GM23338 (cell line): Measurements from ENCODE around the gene DBH. TPM values are rescaled to one million over a fixed set of nuclear protein-coding genes. Genes with fewer than 3 reads are reported as not detected.

Experiments used
- ATAC-seq: fragments of 200-7000 bp; cut with Tn5 transposase; 3 replicates; pipeline ENCODE4 v1.9.1; 2020
- DNase-seq: peaks from one replicate; pipeline ENCODE4 v3.0.0-alpha.2; 2015; ENCODE audit warnings: low spot score
- H2AFZ ChIP-seq: fragments of 200-600 bp; sonication (generic); 2 replicates; pipeline ENCODE4 v1.8.0; 2016; ENCODE audit warnings: antibody characterized with exemption, mild to moderate bottlenecking, moderate library complexity
- H3F3A ChIP-seq: fragments of 200-600 bp; sonication (generic); replicated peaks from 2 replicates; pipeline ENCODE4 v1.8.0; 2017; ENCODE audit warnings: antibody characterized with exemption, mixed run types, low read depth
- H3K27ac ChIP-seq: fragments of 200-600 bp; sonication (generic); 2 replicates; pipeline ENCODE4 v1.6.1; 2016; ENCODE audit warnings: low read depth
- H3K27me3 ChIP-seq: fragments of 200-600 bp; sonication (generic); 2 replicates; pipeline ENCODE4 v1.8.0; 2016; ENCODE audit warnings: mild to moderate bottlenecking, mixed run types, moderate library complexity; ENCODE audit not compliant: insufficient read depth
- H3K36me3 ChIP-seq: fragments of 200-600 bp; sonication (generic); 2 replicates; pipeline ENCODE4 v1.8.0; 2016; ENCODE audit warnings: mild to moderate bottlenecking; ENCODE audit not compliant: insufficient read depth
- H3K4me1 ChIP-seq: fragments of 200-600 bp; sonication (generic); 2 replicates; pipeline ENCODE4 v1.8.0; 2016; ENCODE audit warnings: mild to moderate bottlenecking, moderate library complexity; ENCODE audit not compliant: insufficient read depth
- H3K4me2 ChIP-seq: fragments of 200-600 bp; sonication (generic); 2 replicates; pipeline ENCODE4 v1.7.1; 2017; ENCODE audit warnings: mixed run types
- H3K4me3 ChIP-seq: fragments of 200-600 bp; sonication (generic); 2 replicates; pipeline ENCODE4 v1.6.1; 2016; ENCODE audit warnings: mixed run types
- H3K79me2 ChIP-seq: fragments of 200-600 bp; sonication (generic); replicated peaks from 2 replicates; pipeline ENCODE4 v1.8.0; 2017; ENCODE audit warnings: mild to moderate bottlenecking; ENCODE audit not compliant: insufficient read depth
- H3K9me2 ChIP-seq: fragments of 200-600 bp; sonication (generic); 2 replicates; pipeline ENCODE4 v1.8.0; 2017; ENCODE audit not compliant: insufficient read depth
- H4K20me1 ChIP-seq: fragments of 200-600 bp; sonication (generic); replicated peaks from 2 replicates; pipeline ENCODE4 v1.8.0; 2017; ENCODE audit warnings: mild to moderate bottlenecking; ENCODE audit not compliant: insufficient read depth
- H3K27ac Mint-ChIP-seq: 2 replicates; pipeline ENCODE4 v1.8.0; 2020; ENCODE audit warnings: inconsistent platforms, mild to moderate bottlenecking, moderate library complexity, mixed read lengths
- H3K27me3 Mint-ChIP-seq: 3 replicates; pipeline ENCODE4 v1.8.0; 2022; ENCODE audit warnings: low read depth, mild to moderate bottlenecking, moderate library complexity, mixed read lengths, inconsistent platforms; ENCODE audit not compliant: insufficient read depth, poor library complexity
- H3K36me3 Mint-ChIP-seq: 3 replicates; pipeline ENCODE4 v1.8.0; 2021; ENCODE audit warnings: low read depth, mild to moderate bottlenecking, inconsistent platforms, moderate library complexity, mixed read lengths
- H3K4me1 Mint-ChIP-seq: 3 replicates; pipeline ENCODE4 v1.8.0; 2020; ENCODE audit warnings: mild to moderate bottlenecking, inconsistent platforms, mixed read lengths
- H3K4me3 Mint-ChIP-seq: 3 replicates; pipeline ENCODE4 v1.8.0; 2021; ENCODE audit warnings: moderate library complexity, mild to moderate bottlenecking, inconsistent platforms, mixed read lengths
- H3K9me3 Mint-ChIP-seq: 3 replicates; pipeline ENCODE4 v1.8.0; 2020; ENCODE audit warnings: moderate library complexity, mild to moderate bottlenecking, inconsistent platforms, mixed read lengths
- CREB1 ChIP-seq: fragments of 250-450 bp; sonication (Bioruptor Pico); IDR thresholded peaks from 2 replicates; pipeline ENCODE4 v1.5.0; 2020; ENCODE audit warnings: low read depth, mild to moderate bottlenecking, moderate library complexity
- EZH2 ChIP-seq: fragments of 200-600 bp; sonication (generic); IDR thresholded peaks from one replicate; pipeline ENCODE4 v1.8.0; 2017; ENCODE audit warnings: antibody characterized with exemption, mild to moderate bottlenecking, low read depth; ENCODE audit not compliant: unreplicated experiment
- EZH2phosphoT487 ChIP-seq: fragments of 200-600 bp; sonication (generic); IDR thresholded peaks from one replicate; pipeline ENCODE4 v1.8.1; 2018; ENCODE audit warnings: antibody characterized with exemption; ENCODE audit not compliant: unreplicated experiment
- JUNB ChIP-seq: IDR thresholded peaks from one replicate; pipeline ENCODE4 v1.6.1; 2016; ENCODE audit warnings: antibody characterized with exemption; ENCODE audit not compliant: unreplicated experiment
- NANOG ChIP-seq: IDR thresholded peaks from 2 replicates; pipeline ENCODE4 v1.6.1; 2016; ENCODE audit warnings: antibody characterized with exemption, borderline replicate concordance
- STAT1 ChIP-seq: IDR thresholded peaks from one replicate; pipeline ENCODE4 v1.6.1; 2016; ENCODE audit warnings: antibody characterized with exemption; ENCODE audit not compliant: unreplicated experiment
- ZNF114 ChIP-seq: fragments of 250-450 bp; sonication (Bioruptor Pico); IDR thresholded peaks from 2 replicates; pipeline ENCODE4 v1.5.0; 2020; ENCODE audit warnings: mild to moderate bottlenecking, moderate library complexity
- polyA plus RNA-seq: library from polyadenylated mRNA; unstranded; fragments of >200 nt; fragmentation: Nextera tagmentation; extraction: Ambion mirVana; gene quantifications from 2 replicates; pipeline ENCODE4 v1.2.1, GENCODE V29; 2016
- total RNA-seq: library from RNA; depleted of rRNA; stranded (reverse); fragments of >200 nt; shearing (Covaris generic); gene quantifications from 2 replicates; pipeline ENCODE4 v1.2.3, GENCODE V29; 2014
- TF ChIP-seq, protein P1 (sequence below): fragments of 250-450 bp; sonication (Bioruptor Pico); IDR thresholded peaks from 2 replicates; pipeline ENCODE4 v1.5.0; 2020; ENCODE audit warnings: mild to moderate bottlenecking, moderate library complexity
- TF ChIP-seq, protein P2 (sequence below), 2 experiments: fragments of 200-600 bp in 1 of 2; sonication (generic) in 1 of 2; conservative IDR thresholded peaks; 2 replicates each; pipeline versions ENCODE4 v1.5.1 to v1.6.1; 2016 to 2017; ENCODE audit warnings: antibody characterized with exemption in 2 of 2, low read depth in 2 of 2, mild to moderate bottlenecking in 2 of 2, moderate library complexity in 1 of 2

Gene DBH
- total and polyA plus RNA-seq, 2 experiments from 2014 or later: 0.08 to 0.24 TPM

DNA sequence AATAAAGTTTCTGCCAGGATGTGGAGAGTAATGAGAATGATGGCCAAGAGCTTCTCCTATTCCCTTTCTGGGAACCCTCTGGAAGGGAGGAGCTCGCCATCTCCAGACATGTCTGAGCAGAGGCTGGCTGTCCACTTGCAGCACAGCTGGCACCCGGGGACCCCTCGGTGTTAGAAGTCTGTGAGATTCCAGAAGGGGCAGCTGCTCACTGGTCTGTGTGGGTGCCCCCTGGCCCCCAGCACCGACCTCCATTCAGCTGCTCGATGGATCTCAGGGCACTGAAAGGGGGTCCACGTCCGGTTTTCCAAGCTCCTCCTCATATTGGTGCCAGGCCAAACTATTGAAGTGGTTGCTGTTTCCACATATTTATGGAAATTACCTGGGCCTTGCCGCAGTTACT lies 23.3 kb upstream of the DBH start:
- Histone ChIP-seq H3K4me1 (no peaks in the 10 kb centered on the region; the same call in 1 of the 2 replicates), H4K20me1 (no peaks in the 10 kb centered on the region), H3K4me2 (no peak overlapping the region), H3K27me3 (peaks cover 10% of the 10 kb centered on the region), H3K9me2 (no peaks in the 10 kb centered on the region), H3K36me3 (no peaks in the 10 kb centered on the region), H3K27ac (no peak overlapping the region), H3F3A (no peaks in the 10 kb centered on the region), H3K79me2 (no peaks in the 10 kb centered on the region), H2AFZ (no peak overlapping the region), H3K4me3 (no peak overlapping the region)
- no peaks in the 10 kb centered on the region for H3K9me3 Mint-ChIP-seq
- H3K27me3 Mint-ChIP-seq: peaks cover 19% of the 10 kb centered on the region
- H3K27ac Mint-ChIP-seq: no peak overlapping the region
- no peaks in the 10 kb centered on the region for H3K36me3 Mint-ChIP-seq
- H3K4me3 Mint-ChIP-seq: no peak overlapping the region
- TF ChIP-seq EZH2 (no peak), JUNB (no peak)
- ATAC-seq (no peak), DNase-seq (no peak)
- peaks cover 12% of the 10 kb centered on the region for H3K4me1 Mint-ChIP-seq

DNA sequence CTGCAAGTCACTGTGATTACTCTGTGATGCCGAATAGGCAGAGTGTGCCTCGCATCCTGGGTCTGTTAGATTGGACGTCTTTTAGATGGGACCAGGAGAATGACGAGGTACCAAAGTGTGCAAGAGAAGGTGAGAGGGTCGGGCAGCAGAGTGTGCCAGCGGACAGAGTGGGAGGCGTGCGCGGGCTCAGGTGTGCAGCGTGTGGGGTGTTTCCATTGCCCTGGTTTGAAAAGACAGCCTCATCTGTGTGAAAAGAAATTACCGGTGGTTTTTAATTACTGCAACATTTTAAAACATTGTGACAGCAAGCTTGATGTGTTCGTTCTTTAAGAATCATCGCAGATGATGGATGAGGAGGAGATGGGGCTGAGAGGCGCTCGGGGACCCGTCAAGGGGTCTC lies 22.7 kb upstream of the DBH start:
- Histone ChIP-seq H3F3A (no peaks in the 10 kb centered on the region), H3K27ac (no peak overlapping the region), H3K36me3 (no peaks in the 10 kb centered on the region), H3K9me2 (no peaks in the 10 kb centered on the region), H2AFZ (no peak overlapping the region), H3K27me3 (peaks cover 4% of the 10 kb centered on the region), H3K4me1 (no peaks in the 10 kb centered on the region; the same call in 1 of the 2 replicates), H3K79me2 (no peaks in the 10 kb centered on the region), H4K20me1 (no peaks in the 10 kb centered on the region), H3K4me3 (no peak overlapping the region), H3K4me2 (no peak overlapping the region)
- no peak for TF ChIP-seq NANOG
- Mint-ChIP-seq H3K27me3 (peaks cover 14% of the 10 kb centered on the region), H3K4me1 (peaks cover 12% of the 10 kb centered on the region), H3K36me3 (no peaks in the 10 kb centered on the region), H3K27ac (no peak overlapping the region), H3K9me3 (no peaks in the 10 kb centered on the region), H3K4me3 (no peak overlapping the region)
- ATAC-seq (no peak), DNase-seq (no peak)

DNA sequence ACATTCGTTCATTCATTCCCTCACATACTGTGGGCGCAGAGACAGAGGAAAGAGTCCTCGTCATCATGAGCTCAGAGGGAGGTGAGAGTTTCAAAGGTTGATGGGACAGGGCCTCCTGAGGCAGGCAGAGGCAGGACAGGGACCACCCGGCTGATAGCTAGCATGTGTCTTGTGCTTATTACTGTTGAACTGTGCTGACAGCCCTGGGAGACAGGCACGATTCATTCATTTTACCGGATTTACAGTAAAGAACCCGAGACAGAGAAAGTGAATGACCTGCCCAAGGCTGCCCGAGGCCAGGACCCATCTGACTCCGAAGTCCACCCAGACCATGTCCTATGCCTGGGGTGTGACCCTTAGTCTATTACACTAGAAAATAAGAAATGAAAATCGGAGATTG lies 22.1 kb upstream of the DBH start:
- no peak overlapping the region for H3K27ac ChIP-seq
- H3K27ac Mint-ChIP-seq: no peak overlapping the region
- no peak overlapping the region for H3K4me2 ChIP-seq
- H3K4me3 ChIP-seq: no peak overlapping the region
- H3K79me2 ChIP-seq: no peaks in the 10 kb centered on the region
- H3K4me3 Mint-ChIP-seq: no peak overlapping the region
- no peaks in the 10 kb centered on the region for H3K36me3 Mint-ChIP-seq
- peaks cover 14% of the 10 kb centered on the region for H3K27me3 Mint-ChIP-seq
- no peak for DNase-seq
- H3K27me3 ChIP-seq: no peaks in the 10 kb centered on the region
- H3K4me1 Mint-ChIP-seq: peaks cover 12% of the 10 kb centered on the region
- H3K9me2 ChIP-seq: no peaks in the 10 kb centered on the region
- H3K9me3 Mint-ChIP-seq: no peaks in the 10 kb centered on the region
- no peak overlapping the region for H2AFZ ChIP-seq
- no peaks in the 10 kb centered on the region for H4K20me1 ChIP-seq
- ATAC-seq: no peak
- no peaks in the 10 kb centered on the region for H3F3A ChIP-seq
- H3K36me3 ChIP-seq: no peaks in the 10 kb centered on the region
- H3K4me1 ChIP-seq: no peaks in the 10 kb centered on the region; the same call in 1 of the 2 replicates
- TF ChIP-seq EZH2phosphoT487: no peak
- no peak for TF ChIP-seq ZNF114
- TF ChIP-seq, protein P1, sequence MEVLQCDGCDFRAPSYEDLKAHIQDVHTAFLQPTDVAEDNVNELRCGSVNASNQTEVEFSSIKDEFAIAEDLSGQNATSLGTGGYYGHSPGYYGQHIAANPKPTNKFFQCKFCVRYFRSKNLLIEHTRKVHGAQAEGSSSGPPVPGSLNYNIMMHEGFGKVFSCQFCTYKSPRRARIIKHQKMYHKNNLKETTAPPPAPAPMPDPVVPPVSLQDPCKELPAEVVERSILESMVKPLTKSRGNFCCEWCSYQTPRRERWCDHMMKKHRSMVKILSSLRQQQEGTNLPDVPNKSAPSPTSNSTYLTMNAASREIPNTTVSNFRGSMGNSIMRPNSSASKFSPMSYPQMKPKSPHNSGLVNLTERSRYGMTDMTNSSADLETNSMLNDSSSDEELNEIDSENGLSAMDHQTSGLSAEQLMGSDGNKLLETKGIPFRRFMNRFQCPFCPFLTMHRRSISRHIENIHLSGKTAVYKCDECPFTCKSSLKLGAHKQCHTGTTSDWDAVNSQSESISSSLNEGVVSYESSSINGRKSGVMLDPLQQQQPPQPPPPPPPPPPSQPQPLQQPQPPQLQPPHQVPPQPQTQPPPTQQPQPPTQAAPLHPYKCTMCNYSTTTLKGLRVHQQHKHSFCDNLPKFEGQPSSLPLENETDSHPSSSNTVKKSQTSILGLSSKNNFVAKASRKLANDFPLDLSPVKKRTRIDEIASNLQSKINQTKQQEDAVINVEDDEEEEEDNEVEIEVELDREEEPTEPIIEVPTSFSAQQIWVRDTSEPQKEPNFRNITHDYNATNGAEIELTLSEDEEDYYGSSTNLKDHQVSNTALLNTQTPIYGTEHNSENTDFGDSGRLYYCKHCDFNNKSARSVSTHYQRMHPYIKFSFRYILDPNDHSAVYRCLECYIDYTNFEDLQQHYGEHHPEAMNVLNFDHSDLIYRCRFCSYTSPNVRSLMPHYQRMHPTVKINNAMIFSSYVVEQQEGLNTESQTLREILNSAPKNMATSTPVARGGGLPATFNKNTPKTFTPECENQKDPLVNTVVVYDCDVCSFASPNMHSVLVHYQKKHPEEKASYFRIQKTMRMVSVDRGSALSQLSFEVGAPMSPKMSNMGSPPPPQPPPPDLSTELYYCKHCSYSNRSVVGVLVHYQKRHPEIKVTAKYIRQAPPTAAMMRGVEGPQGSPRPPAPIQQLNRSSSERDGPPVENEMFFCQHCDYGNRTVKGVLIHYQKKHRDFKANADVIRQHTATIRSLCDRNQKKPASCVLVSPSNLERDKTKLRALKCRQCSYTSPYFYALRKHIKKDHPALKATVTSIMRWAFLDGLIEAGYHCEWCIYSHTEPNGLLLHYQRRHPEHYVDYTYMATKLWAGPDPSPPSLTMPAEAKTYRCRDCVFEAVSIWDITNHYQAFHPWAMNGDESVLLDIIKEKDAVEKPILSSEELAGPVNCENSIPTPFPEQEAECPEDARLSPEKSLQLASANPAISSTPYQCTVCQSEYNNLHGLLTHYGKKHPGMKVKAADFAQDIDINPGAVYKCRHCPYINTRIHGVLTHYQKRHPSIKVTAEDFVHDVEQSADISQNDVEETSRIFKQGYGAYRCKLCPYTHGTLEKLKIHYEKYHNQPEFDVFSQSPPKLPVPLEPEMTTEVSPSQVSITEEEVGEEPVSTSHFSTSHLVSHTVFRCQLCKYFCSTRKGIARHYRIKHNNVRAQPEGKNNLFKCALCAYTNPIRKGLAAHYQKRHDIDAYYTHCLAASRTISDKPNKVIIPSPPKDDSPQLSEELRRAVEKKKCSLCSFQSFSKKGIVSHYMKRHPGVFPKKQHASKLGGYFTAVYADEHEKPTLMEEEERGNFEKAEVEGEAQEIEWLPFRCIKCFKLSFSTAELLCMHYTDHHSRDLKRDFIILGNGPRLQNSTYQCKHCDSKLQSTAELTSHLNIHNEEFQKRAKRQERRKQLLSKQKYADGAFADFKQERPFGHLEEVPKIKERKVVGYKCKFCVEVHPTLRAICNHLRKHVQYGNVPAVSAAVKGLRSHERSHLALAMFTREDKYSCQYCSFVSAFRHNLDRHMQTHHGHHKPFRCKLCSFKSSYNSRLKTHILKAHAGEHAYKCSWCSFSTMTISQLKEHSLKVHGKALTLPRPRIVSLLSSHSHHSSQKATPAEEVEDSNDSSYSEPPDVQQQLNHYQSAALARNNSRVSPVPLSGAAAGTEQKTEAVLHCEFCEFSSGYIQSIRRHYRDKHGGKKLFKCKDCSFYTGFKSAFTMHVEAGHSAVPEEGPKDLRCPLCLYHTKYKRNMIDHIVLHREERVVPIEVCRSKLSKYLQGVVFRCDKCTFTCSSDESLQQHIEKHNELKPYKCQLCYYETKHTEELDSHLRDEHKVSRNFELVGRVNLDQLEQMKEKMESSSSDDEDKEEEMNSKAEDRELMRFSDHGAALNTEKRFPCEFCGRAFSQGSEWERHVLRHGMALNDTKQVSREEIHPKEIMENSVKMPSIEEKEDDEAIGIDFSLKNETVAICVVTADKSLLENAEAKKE (CRISPR knock-in tag): no peak
- TF ChIP-seq NANOG: no peak
- no peak for TF ChIP-seq CREB1 (CRISPR knock-in tag)
- no peak for TF ChIP-seq STAT1
- TF ChIP-seq, protein P2, sequence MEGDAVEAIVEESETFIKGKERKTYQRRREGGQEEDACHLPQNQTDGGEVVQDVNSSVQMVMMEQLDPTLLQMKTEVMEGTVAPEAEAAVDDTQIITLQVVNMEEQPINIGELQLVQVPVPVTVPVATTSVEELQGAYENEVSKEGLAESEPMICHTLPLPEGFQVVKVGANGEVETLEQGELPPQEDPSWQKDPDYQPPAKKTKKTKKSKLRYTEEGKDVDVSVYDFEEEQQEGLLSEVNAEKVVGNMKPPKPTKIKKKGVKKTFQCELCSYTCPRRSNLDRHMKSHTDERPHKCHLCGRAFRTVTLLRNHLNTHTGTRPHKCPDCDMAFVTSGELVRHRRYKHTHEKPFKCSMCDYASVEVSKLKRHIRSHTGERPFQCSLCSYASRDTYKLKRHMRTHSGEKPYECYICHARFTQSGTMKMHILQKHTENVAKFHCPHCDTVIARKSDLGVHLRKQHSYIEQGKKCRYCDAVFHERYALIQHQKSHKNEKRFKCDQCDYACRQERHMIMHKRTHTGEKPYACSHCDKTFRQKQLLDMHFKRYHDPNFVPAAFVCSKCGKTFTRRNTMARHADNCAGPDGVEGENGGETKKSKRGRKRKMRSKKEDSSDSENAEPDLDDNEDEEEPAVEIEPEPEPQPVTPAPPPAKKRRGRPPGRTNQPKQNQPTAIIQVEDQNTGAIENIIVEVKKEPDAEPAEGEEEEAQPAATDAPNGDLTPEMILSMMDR (conservative IDR thresholded peaks at IDR 0.05; ENCODE audit: low read depth in 2 of 2): no peak
